ENCODE data around the gene MAPK14.

DNA sequence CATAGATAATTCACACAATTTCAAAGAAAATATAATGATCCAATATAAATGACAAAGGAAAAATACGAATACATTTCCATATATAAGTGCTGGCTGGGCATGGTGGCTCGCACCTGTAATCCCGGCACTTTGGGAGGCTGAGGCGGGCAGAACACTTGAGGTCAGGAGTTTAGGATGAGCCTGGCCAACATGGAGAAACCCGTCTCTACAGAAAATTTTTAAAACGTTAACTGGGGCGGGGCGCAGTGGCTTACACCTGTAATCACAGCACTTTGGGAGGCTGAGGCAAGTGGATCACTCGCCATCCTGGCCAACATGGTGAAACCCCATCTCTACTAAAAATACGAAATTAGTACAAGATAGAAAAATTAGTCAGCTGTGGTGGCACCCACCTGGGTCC is 87.8 kb downstream of the MAPK14 start:
- no peak for TF ChIP-seq EZH2 (IDR thresholded peaks at IDR 0.05)
- no peak for TF ChIP-seq POLR2AphosphoS5 (IDR thresholded peaks at IDR 0.05; ENCODE audit: borderline replicate concordance, low read depth, low read length)
- TF ChIP-seq FOXP2 (optimal IDR thresholded peaks at IDR 0.05; ENCODE audit: control extremely low read depth, extremely low read length, insufficient read depth): no peak

Measured in SK-N-MC (cell line).